ENCODE results near the gene EFL1. TPM values are rescaled to one million over a fixed set of nuclear protein-coding genes. Genes with fewer than 3 reads are reported as not detected.
"Not testable (repeated sequence)": the region's sequence is repeated elsewhere in the genome, so short reads cannot be mapped to it uniquely, and the experiment has no call there.

EFL1 gene
- total and polyA plus RNA-seq, 2 of the 4 experiments (the other 2 are of a cell fraction), result 10.1 to 24.6 TPM

DNA sequence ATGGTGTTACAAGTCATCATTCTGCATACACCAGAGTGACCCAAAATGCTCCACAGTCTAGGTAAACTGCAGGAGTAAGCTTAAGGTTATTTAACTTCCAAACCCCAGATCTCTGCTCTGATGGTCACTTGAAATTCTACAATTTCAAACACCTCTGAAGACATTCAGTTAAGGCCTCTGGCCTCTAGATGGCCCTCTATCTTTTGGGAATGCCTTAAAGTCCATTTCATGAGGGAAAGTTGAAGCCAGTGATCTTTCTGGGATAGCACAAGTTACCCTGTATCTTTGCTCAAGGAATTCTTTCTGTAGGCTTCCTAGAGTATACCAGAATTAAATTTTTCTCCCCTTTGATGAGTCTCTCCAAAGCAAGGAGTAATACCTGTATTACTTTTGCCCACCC is 18.7 kb upstream of the EFL1 start:
- H3K56ac ChIP-seq (ENCODE audit: extremely low read depth, insufficient read depth, low read length); H4K20me1 ChIP-seq (ENCODE audit: insufficient read depth, low read length); H3K79me1 ChIP-seq (ENCODE audit: low read depth in 1 of 2, low read length in 2 of 2); DNase-seq; H3K9me3 ChIP-seq (ENCODE audit: control insufficient read depth, insufficient read depth, low read length); H3K23ac ChIP-seq (ENCODE audit: low read depth, low read length); H3K36me3 ChIP-seq (ENCODE audit: control insufficient read depth, insufficient read depth, low read length); POLR2A ChIA-PET (ENCODE audit: unreplicated experiment); dilution Hi-C loops (cut with HindIII; ENCODE audit: low sequenced_read_pairs, unreplicated experiment); H3K9ac ChIP-seq (ENCODE audit: low read depth, low read length); intact Hi-C loops (cut with micrococcal nuclease); H2BK15ac ChIP-seq (ENCODE audit: low read depth, low read length); H4K91ac ChIP-seq (ENCODE audit: insufficient read depth, low read depth, low read length); H3K4me3 ChIP-seq (ENCODE audit: insufficient read depth, low read depth, low read length); H3K18ac ChIP-seq (ENCODE audit: low read depth, low read length); in situ Hi-C loops (cut with MboI; ENCODE audit: low sequenced_read_pairs); H2BK5ac ChIP-seq (ENCODE audit: low read depth, low read length, poor library complexity, severe bottlenecking); H2AK5ac ChIP-seq (ENCODE audit: low read depth, low read length); H3K27ac ChIP-seq (ENCODE audit: insufficient read depth, low read length); H3K4me2 ChIP-seq (ENCODE audit: low read depth, low read length); H2AFZ ChIP-seq (replicated peaks; ENCODE audit: low read length, poor library complexity); H2AK9ac ChIP-seq (replicated peaks; ENCODE audit: low read depth, low read length, poor library complexity); BruUV-seq (replicated peaks); H2BK20ac ChIP-seq (ENCODE audit: low read depth, low read length); H3K9me1 ChIP-seq (ENCODE audit: insufficient read depth, low read length); H4K8ac ChIP-seq (ENCODE audit: low read depth in 2 of 2, low read length in 2 of 2); H2BK120ac ChIP-seq (ENCODE audit: low read depth, low read length); H3K4me1 ChIP-seq (ENCODE audit: control insufficient read depth, insufficient read depth, low read length); H3K14ac ChIP-seq (replicated peaks; ENCODE audit: low read depth, low read length); H3K4ac ChIP-seq (ENCODE audit: low read depth, low read length); H4K5ac ChIP-seq (ENCODE audit: low read depth, low read length); H3K27me3 ChIP-seq (ENCODE audit: control insufficient read depth, insufficient read depth, low read length): not testable (repeated sequence)
- peak; percentile 83 for ATAC-seq (ENCODE audit: low read depth)
- CTCF ChIA-PET, result interaction anchor here (1.0 kb wide), 1 partner anchor 11 kb away, joined by 5 read pairs; no protein-coding TSS in a partner anchor
- TF ChIP-seq, protein P1, sequence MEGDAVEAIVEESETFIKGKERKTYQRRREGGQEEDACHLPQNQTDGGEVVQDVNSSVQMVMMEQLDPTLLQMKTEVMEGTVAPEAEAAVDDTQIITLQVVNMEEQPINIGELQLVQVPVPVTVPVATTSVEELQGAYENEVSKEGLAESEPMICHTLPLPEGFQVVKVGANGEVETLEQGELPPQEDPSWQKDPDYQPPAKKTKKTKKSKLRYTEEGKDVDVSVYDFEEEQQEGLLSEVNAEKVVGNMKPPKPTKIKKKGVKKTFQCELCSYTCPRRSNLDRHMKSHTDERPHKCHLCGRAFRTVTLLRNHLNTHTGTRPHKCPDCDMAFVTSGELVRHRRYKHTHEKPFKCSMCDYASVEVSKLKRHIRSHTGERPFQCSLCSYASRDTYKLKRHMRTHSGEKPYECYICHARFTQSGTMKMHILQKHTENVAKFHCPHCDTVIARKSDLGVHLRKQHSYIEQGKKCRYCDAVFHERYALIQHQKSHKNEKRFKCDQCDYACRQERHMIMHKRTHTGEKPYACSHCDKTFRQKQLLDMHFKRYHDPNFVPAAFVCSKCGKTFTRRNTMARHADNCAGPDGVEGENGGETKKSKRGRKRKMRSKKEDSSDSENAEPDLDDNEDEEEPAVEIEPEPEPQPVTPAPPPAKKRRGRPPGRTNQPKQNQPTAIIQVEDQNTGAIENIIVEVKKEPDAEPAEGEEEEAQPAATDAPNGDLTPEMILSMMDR (conservative IDR thresholded peaks at IDR 0.05; ENCODE audit: low read depth, low read length), result peak; percentile 16; the same call in 1 of the 2 replicates
